ENCODE measurements around the gene USP43. TPM values are rescaled to one million over a fixed set of nuclear protein-coding genes. Genes with fewer than 3 reads are reported as not detected.
A peak's percentile ranks its signal among the peaks of the same experiment; 100 is the strongest.

The USP43 gene
- total RNA-seq, 1 donor from 2014 or later = not detected

DNA sequence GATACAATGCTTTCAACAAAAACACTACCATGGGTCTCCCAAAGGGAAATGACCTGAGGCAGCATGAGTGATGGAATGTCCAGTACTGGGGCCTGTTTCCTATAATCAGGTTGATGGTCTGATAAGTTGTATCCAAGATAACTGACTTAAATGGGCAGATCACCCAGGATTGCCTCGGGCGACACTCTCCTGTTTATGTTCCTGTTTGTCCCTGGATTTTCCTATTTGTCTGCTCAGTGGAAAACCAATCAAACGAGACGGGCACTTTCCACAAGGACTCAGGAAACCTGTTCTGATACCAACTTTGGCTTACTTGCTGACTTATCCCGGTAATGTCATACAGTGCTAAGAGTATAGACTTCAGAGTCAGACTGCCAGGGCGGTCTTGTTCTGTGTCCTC lies 27.4 kb downstream of the USP43 start:
- Mint-ChIP-seq H3K36me3 (no peaks in the 10 kb centered on the region), H3K4me3 (no peak overlapping the region), H3K4me1 (peaks cover 17% of the 10 kb centered on the region), H3K27ac (no peak overlapping the region), H3K9me3 (no peaks in the 10 kb centered on the region), H3K27me3 (ENCODE audit: insufficient read depth, low read depth) (no peaks in the 10 kb centered on the region)
- no peaks in the 10 kb centered on the region for H3K36me3 ChIP-seq
- H3K4me3 ChIP-seq = no peak overlapping the region
- H3K9ac ChIP-seq = no peak overlapping the region
- no peaks in the 10 kb centered on the region for H3K9me3 ChIP-seq (ENCODE audit: low read depth)
- TF ChIP-seq EZH2phosphoT487 (IDR thresholded peaks at IDR 0.05) (no peak), EZH2 (IDR thresholded peaks at IDR 0.05) (no peak)
- TF ChIP-seq, protein P1, sequence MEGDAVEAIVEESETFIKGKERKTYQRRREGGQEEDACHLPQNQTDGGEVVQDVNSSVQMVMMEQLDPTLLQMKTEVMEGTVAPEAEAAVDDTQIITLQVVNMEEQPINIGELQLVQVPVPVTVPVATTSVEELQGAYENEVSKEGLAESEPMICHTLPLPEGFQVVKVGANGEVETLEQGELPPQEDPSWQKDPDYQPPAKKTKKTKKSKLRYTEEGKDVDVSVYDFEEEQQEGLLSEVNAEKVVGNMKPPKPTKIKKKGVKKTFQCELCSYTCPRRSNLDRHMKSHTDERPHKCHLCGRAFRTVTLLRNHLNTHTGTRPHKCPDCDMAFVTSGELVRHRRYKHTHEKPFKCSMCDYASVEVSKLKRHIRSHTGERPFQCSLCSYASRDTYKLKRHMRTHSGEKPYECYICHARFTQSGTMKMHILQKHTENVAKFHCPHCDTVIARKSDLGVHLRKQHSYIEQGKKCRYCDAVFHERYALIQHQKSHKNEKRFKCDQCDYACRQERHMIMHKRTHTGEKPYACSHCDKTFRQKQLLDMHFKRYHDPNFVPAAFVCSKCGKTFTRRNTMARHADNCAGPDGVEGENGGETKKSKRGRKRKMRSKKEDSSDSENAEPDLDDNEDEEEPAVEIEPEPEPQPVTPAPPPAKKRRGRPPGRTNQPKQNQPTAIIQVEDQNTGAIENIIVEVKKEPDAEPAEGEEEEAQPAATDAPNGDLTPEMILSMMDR (IDR thresholded peaks at IDR 0.05) = no peak
- no peaks in the 10 kb centered on the region for H4K20me1 ChIP-seq (ENCODE audit: low read depth)
- DNase-seq (ENCODE audit: low spot score) = no peak
- no peak overlapping the region for H3K27ac ChIP-seq
- H2AFZ ChIP-seq (replicated peaks) = no peak overlapping the region
- H3K4me2 ChIP-seq = no peak overlapping the region
- H3K4me1 ChIP-seq = peaks cover 17% of the 10 kb centered on the region
- H3F3A ChIP-seq (ENCODE audit: low read depth) = no peaks in the 10 kb centered on the region
- H3K79me2 ChIP-seq (ENCODE audit: low read depth) = no peaks in the 10 kb centered on the region
- H3K27me3 ChIP-seq = no peaks in the 10 kb centered on the region

DNA sequence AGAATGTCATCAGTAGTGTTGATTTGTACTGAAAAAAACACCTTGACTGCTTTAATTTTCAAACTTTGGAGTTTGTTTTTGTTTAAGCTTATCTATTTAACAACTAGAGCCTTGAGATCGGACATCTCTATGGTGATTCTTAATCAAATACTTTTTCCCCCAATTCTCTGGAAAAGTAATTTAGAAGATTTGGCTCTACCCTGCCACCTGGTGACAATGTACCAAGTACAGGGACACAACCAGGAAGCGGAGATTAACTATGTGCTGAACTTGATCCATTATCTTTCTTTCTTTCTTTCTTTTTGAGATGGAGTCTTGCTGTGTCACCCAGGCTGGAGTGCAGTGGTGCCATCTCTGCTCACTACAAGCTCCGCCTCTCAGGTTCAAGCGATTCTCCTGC lies 30.8 kb downstream of the USP43 start:
- Histone ChIP-seq H4K20me1 (ENCODE audit: low read depth) (no peaks in the 10 kb centered on the region), H3K27me3 (no peaks in the 10 kb centered on the region), H3K9ac (no peak overlapping the region), H3K36me3 (no peaks in the 10 kb centered on the region), H3K4me1 (peaks cover 10% of the 10 kb centered on the region), H3K79me2 (ENCODE audit: low read depth) (no peaks in the 10 kb centered on the region), H3K27ac (no peak overlapping the region), H3F3A (ENCODE audit: low read depth) (no peaks in the 10 kb centered on the region), H3K4me3 (no peak overlapping the region), H3K9me3 (ENCODE audit: low read depth) (no peaks in the 10 kb centered on the region), H3K4me2 (no peak overlapping the region), H2AFZ (replicated peaks) (no peak overlapping the region)
- no peak overlapping the region for H3K27ac Mint-ChIP-seq
- H3K4me3 Mint-ChIP-seq = no peak overlapping the region
- peaks cover 10% of the 10 kb centered on the region for H3K4me1 Mint-ChIP-seq
- peaks cover 9% of the 10 kb centered on the region for H3K36me3 Mint-ChIP-seq
- DNase-seq (ENCODE audit: low spot score) = no peak
- no peaks in the 10 kb centered on the region for H3K27me3 Mint-ChIP-seq (ENCODE audit: insufficient read depth, low read depth)
- peaks cover 15% of the 10 kb centered on the region for H3K9me3 Mint-ChIP-seq
- TF ChIP-seq, protein P1 (IDR thresholded peaks at IDR 0.05) = peak; percentile 38
- TF ChIP-seq EZH2phosphoT487 (IDR thresholded peaks at IDR 0.05) (no peak), EZH2 (IDR thresholded peaks at IDR 0.05) (no peak)

DNA sequence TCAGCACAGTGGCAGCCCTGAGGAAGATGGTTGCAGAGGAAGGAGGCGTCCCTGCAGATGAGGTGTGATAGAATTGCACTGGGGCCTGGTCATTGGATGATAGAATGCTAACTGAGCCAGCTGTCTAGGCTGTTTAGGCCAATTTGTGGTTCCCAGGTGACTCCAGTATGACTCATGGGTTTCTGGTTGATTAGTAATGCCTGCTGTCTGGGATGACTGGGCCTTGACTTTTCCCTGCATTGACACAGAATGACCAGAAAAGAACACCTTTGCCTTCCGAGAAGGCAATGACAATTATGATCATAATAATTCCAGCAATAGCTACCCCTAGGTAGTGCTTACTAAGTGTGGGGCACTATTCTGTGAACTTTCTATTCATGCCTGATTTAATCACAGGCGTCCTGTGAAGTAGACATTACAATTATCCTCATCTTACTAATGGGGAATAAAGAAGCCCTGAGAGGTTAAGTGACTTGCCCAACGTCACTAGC lies 31.5 kb downstream of the USP43 start:
- Histone ChIP-seq H3F3A (ENCODE audit: low read depth) (no peaks in the 10 kb centered on the region), H4K20me1 (ENCODE audit: low read depth) (no peaks in the 10 kb centered on the region), H3K4me3 (no peak overlapping the region), H3K9ac (no peak overlapping the region), H3K27ac (no peak overlapping the region), H2AFZ (replicated peaks) (no peak overlapping the region), H3K79me2 (ENCODE audit: low read depth) (no peaks in the 10 kb centered on the region), H3K9me3 (ENCODE audit: low read depth) (no peaks in the 10 kb centered on the region), H3K36me3 (no peaks in the 10 kb centered on the region), H3K27me3 (no peaks in the 10 kb centered on the region), H3K4me2 (no peak overlapping the region), H3K4me1 (peaks cover 5% of the 10 kb centered on the region)
- peaks cover 15% of the 10 kb centered on the region for H3K9me3 Mint-ChIP-seq
- H3K4me1 Mint-ChIP-seq = peaks cover 5% of the 10 kb centered on the region
- H3K27me3 Mint-ChIP-seq (ENCODE audit: insufficient read depth, low read depth) = no peaks in the 10 kb centered on the region
- H3K4me3 Mint-ChIP-seq = no peak overlapping the region
- no peak overlapping the region for H3K27ac Mint-ChIP-seq
- no peak for TF ChIP-seq EZH2 (IDR thresholded peaks at IDR 0.05)
- no peak for TF ChIP-seq EZH2phosphoT487 (IDR thresholded peaks at IDR 0.05)
- TF ChIP-seq, protein P1 (IDR thresholded peaks at IDR 0.05) = no peak
- DNase-seq (ENCODE audit: low spot score) = no peak
- peaks cover 9% of the 10 kb centered on the region for H3K36me3 Mint-ChIP-seq

Measured in neural progenitor cell (in vitro differentiated cells).